ENCODE measurements around the gene LOXL1.

The LOXL1 gene

DNA sequence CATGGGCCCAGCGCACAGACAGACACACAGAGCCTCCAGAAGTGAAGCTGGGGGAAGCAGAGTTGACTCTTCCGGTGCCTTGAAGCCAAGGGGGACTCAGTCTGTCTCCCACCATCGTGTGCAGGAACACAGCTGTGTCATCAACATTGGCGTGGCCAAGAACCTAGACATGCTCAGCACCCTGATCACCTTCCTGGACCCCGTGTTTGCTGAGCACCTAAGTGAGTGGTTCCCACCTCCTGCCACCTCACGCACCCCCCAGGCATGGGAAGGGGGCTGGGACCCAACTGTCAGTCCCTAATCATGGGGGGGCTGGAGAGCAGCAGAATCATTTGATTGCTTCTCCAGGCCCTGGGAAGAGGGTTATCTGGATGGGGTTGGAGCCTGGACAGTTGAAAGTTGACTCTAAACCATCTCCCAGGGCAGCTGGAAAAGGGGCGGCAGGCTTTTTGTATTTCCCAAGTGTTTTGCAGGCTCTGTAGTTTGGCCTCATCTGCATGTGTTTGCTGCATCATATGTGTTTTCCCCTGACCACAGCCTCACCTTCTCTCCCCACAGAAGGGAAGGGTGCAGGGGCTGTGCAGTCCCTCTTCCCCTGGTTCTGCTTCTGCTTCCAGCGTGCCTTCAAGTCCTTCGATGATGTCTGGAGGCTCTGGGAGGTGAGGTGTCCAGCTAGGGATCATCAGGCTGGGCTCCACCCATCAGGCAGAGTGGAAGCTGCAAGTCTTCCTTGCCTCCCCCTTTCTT is 40.1 kb upstream of the LOXL1 start:
- TF ChIP-seq, protein P1, sequence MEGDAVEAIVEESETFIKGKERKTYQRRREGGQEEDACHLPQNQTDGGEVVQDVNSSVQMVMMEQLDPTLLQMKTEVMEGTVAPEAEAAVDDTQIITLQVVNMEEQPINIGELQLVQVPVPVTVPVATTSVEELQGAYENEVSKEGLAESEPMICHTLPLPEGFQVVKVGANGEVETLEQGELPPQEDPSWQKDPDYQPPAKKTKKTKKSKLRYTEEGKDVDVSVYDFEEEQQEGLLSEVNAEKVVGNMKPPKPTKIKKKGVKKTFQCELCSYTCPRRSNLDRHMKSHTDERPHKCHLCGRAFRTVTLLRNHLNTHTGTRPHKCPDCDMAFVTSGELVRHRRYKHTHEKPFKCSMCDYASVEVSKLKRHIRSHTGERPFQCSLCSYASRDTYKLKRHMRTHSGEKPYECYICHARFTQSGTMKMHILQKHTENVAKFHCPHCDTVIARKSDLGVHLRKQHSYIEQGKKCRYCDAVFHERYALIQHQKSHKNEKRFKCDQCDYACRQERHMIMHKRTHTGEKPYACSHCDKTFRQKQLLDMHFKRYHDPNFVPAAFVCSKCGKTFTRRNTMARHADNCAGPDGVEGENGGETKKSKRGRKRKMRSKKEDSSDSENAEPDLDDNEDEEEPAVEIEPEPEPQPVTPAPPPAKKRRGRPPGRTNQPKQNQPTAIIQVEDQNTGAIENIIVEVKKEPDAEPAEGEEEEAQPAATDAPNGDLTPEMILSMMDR (IDR thresholded peaks at IDR 0.05; ENCODE audit: low read depth, low read length) = no peak
- no peak for DNase-seq
- H3K4me1 ChIP-seq = peaks cover 8% of the 10 kb centered on the region; the same call in 1 of the 2 replicates
- H3K4me3 ChIP-seq (ENCODE audit: low read depth, low read length) = no peak overlapping the region
- H3K9me3 ChIP-seq = no peaks in the 10 kb centered on the region
- H3K27me3 ChIP-seq = no peaks in the 10 kb centered on the region
- no peaks in the 10 kb centered on the region for H3K36me3 ChIP-seq

DNA sequence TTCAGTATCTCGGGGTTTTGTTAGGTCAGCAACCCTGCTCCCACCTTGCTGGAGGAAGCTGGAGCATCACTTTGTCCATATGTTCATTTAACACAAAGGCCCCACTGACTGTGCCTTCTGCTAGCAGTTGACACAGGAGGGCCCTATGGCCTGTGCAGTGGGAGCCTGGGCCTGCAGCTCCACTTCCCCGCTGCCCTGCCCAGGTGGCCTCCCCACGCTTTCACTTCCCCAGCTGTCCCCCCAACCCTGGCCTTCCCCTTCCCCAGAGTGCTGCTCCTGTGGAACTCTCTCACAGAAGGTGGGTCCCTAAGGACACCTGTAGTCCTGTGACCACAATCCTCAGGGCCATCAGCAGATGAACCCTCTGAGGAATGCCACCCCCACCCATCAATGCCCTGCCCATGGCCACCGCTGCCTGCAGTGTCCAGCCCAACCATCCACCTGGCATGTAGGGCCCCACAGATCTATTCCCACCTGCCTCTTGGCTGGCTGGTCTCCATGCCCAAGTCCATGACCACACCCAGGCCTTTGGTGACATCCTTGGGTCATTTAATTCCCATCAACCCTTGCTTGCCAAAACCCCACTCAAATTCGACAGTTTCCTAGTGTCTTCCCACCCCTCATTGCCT is 39.4 kb upstream of the LOXL1 start:
- no peaks in the 10 kb centered on the region for H3K27me3 ChIP-seq
- DNase-seq = no peak
- no peak overlapping the region for H3K4me3 ChIP-seq (ENCODE audit: low read depth, low read length)
- H3K9me3 ChIP-seq = no peaks in the 10 kb centered on the region
- TF ChIP-seq, protein P1 (IDR thresholded peaks at IDR 0.05; ENCODE audit: low read depth, low read length) = no peak
- H3K36me3 ChIP-seq = no peaks in the 10 kb centered on the region
- H3K4me1 ChIP-seq = peaks cover 8% of the 10 kb centered on the region; the same call in 1 of the 2 replicates

DNA sequence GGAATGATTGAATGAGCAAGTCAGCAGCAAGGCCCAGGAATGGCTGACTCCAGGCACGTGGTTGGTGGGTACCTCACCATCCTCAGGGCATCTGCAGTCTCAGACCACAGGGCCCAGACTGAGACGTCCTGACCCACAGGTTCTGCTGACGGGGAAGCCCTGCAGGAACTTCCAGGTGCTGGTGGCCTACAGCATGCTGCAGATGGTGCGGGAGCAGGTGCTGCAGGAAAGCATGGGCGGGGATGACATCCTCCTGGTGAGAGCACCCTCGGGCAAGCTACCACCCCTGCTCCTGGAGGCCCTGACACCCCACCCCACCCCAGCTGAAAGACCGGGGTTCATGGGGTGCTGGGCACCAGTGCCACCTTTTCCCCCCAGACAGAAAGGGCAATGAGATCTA is 38.8 kb upstream of the LOXL1 start:
- TF ChIP-seq, protein P1 (IDR thresholded peaks at IDR 0.05; ENCODE audit: low read depth, low read length) = no peak
- Histone ChIP-seq H3K4me3 (ENCODE audit: low read depth, low read length) (no peak overlapping the region), H3K27me3 (no peaks in the 10 kb centered on the region), H3K4me1 (peaks cover 8% of the 10 kb centered on the region; the same call in 1 of the 2 replicates), H3K9me3 (no peaks in the 10 kb centered on the region), H3K36me3 (no peaks in the 10 kb centered on the region)
- DNase-seq = no peak

DNA sequence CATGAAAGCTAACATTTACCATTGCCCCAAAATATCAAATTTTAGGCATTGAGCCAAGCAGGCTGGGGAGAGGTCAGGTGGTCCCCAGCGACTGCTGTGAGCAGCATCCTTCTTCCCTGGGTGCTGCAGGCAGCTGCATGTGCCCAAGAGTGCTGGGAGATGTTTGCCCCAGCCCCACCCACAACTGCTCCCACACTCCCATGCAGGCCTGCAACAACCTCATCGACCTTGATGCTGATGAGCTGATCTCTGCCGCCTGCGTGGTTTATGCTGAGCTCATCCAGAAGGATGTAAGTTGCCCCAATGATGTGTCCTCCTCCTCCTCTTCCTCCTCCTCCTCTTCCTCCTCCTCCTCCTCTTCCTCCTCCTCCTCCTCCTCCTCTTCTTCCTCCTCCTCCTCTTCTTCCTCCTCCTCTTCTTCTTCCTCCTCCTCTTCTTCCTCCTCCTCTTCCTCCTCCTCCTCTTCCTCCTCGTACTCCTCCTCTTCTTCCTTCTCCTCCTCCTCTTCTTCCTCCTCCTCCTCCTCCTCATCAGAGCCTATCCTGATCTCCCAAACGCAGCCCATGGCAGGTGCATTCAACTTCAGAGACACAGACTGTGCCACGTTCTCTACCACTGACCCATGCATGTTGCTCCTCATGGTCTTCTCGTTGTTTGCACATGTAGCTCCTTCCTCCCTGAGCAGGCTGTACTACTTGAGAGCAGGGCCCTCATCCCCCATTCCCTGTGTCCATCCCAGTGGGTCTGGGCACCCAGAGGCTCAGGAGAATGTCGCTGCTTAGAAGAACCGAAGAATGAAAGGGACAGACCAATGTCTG is 37.8 kb upstream of the LOXL1 start:
- TF ChIP-seq, protein P1 (IDR thresholded peaks at IDR 0.05; ENCODE audit: low read depth, low read length) = no peak
- H3K36me3 ChIP-seq = no peaks in the 10 kb centered on the region
- no peak overlapping the region for H3K4me3 ChIP-seq (ENCODE audit: low read depth, low read length)
- no peak for DNase-seq
- H3K9me3 ChIP-seq = no peaks in the 10 kb centered on the region
- H3K27me3 ChIP-seq = no peaks in the 10 kb centered on the region
- peaks cover 8% of the 10 kb centered on the region; the same call in 1 of the 2 replicates for H3K4me1 ChIP-seq

GRCh38 chr15:73889053-73889761 is 37.1 kb upstream of the LOXL1 start:
- Histone ChIP-seq H3K4me1 (peaks cover 8% of the 10 kb centered on the region; the same call in 1 of the 2 replicates), H3K4me3 (ENCODE audit: low read depth, low read length) (no peak overlapping the region), H3K27me3 (no peaks in the 10 kb centered on the region), H3K36me3 (no peaks in the 10 kb centered on the region), H3K9me3 (no peaks in the 10 kb centered on the region)
- TF ChIP-seq, protein P1 (IDR thresholded peaks at IDR 0.05; ENCODE audit: low read depth, low read length) = no peak
- DNase-seq = no peak

All from BE2C (cell line).